Glutamatergic neuron (in vitro differentiated cells): ENCODE measurements around the gene SLC17A9. TPM values are rescaled to one million over a fixed set of nuclear protein-coding genes. Genes with fewer than 3 reads are reported as not detected.
A peak's percentile ranks its signal among the peaks of the same experiment; 100 is the strongest.

Experiments
- DNase-seq: peaks from one replicate; pipeline ENCODE4 v3.0.0; 2022
- H3K27ac Mint-ChIP-seq: one replicate; pipeline ENCODE4 v1.8.0; 2020; ENCODE audit warnings: mild to moderate bottlenecking, mixed read lengths, inconsistent platforms; ENCODE audit not compliant: unreplicated experiment
- H3K27me3 Mint-ChIP-seq: one replicate; pipeline ENCODE4 v1.8.0; 2020; ENCODE audit warnings: mild to moderate bottlenecking, moderate library complexity, mixed read lengths, inconsistent platforms; ENCODE audit not compliant: unreplicated experiment
- H3K36me3 Mint-ChIP-seq: one replicate; pipeline ENCODE4 v1.8.0; 2020; ENCODE audit warnings: mild to moderate bottlenecking, mixed read lengths, inconsistent platforms; ENCODE audit not compliant: unreplicated experiment
- H3K4me1 Mint-ChIP-seq: one replicate; pipeline ENCODE4 v1.8.0; 2020; ENCODE audit warnings: mild to moderate bottlenecking, low read depth, mixed read lengths, inconsistent platforms; ENCODE audit not compliant: unreplicated experiment
- H3K4me3 Mint-ChIP-seq: one replicate; pipeline ENCODE4 v1.8.0; 2020; ENCODE audit warnings: mild to moderate bottlenecking, mixed read lengths, inconsistent platforms; ENCODE audit not compliant: unreplicated experiment
- H3K9me3 Mint-ChIP-seq: one replicate; pipeline ENCODE4 v1.8.0; 2020; ENCODE audit warnings: mild to moderate bottlenecking, moderate library complexity, mixed read lengths, inconsistent platforms; ENCODE audit not compliant: unreplicated experiment
- total RNA-seq: library from RNA; stranded (reverse); fragmentation: NEBNext Ultra II Directional; extraction: Animal tissue kit (Norgen Biotek cat#: 25700); gene quantifications from one replicate; pipeline ENCODE4 v1.2.1, GENCODE V29; 2021; ENCODE audit not compliant: unreplicated experiment
- TF ChIP-seq, protein P1 (sequence below): fragments of 200-600 bp; sonication (generic); IDR thresholded peaks from one replicate; pipeline ENCODE4 v1.5.0; 2021; ENCODE audit not compliant: partially characterized antibody, unreplicated experiment

The SLC17A9 gene
- total RNA-seq, 1 donor from 2014 or later, result 1.8 TPM

DNA sequence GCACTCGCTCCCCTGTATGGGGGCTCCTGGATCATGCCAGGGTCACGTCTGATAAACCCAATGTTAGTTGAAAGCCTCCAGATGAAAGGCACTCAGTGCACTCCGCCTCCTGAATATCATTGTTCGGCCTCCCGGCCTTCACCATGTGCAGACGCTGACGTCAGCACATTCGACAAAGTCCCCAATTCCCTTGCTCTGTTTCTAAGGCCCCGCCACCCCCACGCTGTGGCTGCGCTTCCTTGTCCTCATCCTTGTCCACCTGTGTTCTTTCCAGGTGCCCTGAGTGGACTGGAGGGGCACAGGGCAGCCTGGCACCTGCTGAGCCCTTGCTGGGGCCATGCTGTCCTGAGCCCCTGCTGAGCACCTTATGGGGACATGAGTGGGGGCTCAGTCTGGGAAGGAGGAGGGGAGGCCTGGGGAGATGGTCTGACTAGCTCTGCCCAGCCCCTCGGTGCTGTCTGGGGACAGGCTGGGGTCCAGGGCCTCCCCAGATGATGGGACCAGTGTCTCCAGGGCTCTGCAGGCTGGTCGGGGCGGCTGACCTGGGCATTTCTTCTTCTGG lies 64.1 kb downstream of the SLC17A9 start:
- Mint-ChIP-seq H3K4me3 (peak overlapping the region; percentile 58), H3K9me3 (peaks cover 20% of the 10 kb centered on the region), H3K36me3 (peaks cover 14% of the 10 kb centered on the region), H3K4me1 (peaks cover 24% of the 10 kb centered on the region), H3K27ac (peak overlapping the region; percentile 62), H3K27me3 (peaks cover 10% of the 10 kb centered on the region)
- DNase-seq, result peak; percentile 19
- TF ChIP-seq, protein P1, sequence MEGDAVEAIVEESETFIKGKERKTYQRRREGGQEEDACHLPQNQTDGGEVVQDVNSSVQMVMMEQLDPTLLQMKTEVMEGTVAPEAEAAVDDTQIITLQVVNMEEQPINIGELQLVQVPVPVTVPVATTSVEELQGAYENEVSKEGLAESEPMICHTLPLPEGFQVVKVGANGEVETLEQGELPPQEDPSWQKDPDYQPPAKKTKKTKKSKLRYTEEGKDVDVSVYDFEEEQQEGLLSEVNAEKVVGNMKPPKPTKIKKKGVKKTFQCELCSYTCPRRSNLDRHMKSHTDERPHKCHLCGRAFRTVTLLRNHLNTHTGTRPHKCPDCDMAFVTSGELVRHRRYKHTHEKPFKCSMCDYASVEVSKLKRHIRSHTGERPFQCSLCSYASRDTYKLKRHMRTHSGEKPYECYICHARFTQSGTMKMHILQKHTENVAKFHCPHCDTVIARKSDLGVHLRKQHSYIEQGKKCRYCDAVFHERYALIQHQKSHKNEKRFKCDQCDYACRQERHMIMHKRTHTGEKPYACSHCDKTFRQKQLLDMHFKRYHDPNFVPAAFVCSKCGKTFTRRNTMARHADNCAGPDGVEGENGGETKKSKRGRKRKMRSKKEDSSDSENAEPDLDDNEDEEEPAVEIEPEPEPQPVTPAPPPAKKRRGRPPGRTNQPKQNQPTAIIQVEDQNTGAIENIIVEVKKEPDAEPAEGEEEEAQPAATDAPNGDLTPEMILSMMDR, result no peak

GRCh38 chr20:63017076-63017825 lies 64.7 kb downstream of the SLC17A9 start:
- Mint-ChIP-seq H3K9me3 (peaks cover 20% of the 10 kb centered on the region), H3K36me3 (peaks cover 14% of the 10 kb centered on the region), H3K27ac (no peak overlapping the region), H3K27me3 (peaks cover 10% of the 10 kb centered on the region), H3K4me1 (peaks cover 29% of the 10 kb centered on the region), H3K4me3 (no peak overlapping the region)
- peak; percentile 18 for DNase-seq
- TF ChIP-seq, protein P1, result no peak

DNA sequence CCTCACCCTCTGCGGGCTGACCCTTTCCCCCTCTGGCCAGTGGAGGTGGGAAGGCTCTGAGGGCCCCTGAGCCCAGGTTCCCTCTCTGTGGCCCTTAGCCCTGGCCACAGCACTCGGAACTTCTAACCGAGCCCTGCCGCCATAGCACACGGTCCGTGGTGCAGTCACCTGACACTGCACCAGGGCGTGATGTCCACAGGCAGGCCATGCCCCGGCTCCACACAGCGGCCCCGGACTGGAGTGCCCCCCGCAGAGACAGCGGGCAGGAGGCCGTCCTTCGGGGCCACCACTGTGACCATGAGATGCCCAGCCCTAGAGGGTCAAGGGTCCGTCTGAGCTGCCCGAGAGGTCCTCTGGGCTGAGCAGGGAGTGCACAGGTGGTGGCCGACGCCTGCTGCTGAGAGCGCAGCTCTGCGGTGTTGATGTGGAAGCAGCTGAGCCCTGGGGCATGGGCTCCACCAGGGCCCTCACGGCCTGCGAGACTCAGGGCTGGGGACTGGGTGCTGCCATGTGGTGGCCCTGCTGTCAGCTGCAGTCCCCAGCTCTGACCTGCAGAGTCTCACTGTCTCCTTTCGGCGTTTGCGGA lies 65.4 kb downstream of the SLC17A9 start:
- Mint-ChIP-seq H3K36me3 (peaks cover 13% of the 10 kb centered on the region), H3K9me3 (peaks cover 19% of the 10 kb centered on the region), H3K27ac (no peak overlapping the region), H3K27me3 (peaks cover 10% of the 10 kb centered on the region), H3K4me1 (peaks cover 29% of the 10 kb centered on the region), H3K4me3 (no peak overlapping the region)
- TF ChIP-seq, protein P1, result no peak
- peak; percentile 23 for DNase-seq

Other genes with a start within 250 kb of the SLC17A9 start
- 4.0 TPM for gene NTSR1, start 243.9 kb upstream of the SLC17A9 start, total RNA-seq
- gene MRGBP, start 156.2 kb upstream of the SLC17A9 start, total RNA-seq, result 15.6 TPM
- gene OGFR, start 147.9 kb upstream of the SLC17A9 start, total RNA-seq, result 70.5 TPM
- gene COL9A3, start 135.7 kb upstream of the SLC17A9 start, total RNA-seq, result 78.7 TPM
- 12.6 TPM for gene TCFL5, start 90.9 kb upstream of the SLC17A9 start, total RNA-seq
- 77.8 TPM for gene DIDO1, start 26.2 kb upstream of the SLC17A9 start, total RNA-seq
- 57.8 TPM for gene GID8, start 14.6 kb upstream of the SLC17A9 start, total RNA-seq
- gene BHLHE23, start 54.3 kb downstream of the SLC17A9 start, total RNA-seq, result 23.9 TPM